HCT116 (cell line): ENCODE results near the gene NOXA1. TPM values are rescaled to one million over a fixed set of nuclear protein-coding genes. Genes with fewer than 3 reads are reported as not detected.

Experiments used
- ATAC-seq: fragments of 200-7000 bp; cut with Tn5 transposase; 2 replicates; pipeline ENCODE4 v1.9.1; 2020; ENCODE audit warnings: mild to moderate bottlenecking, moderate library complexity
- BruUV-seq: library from RNA; stranded (reverse); fragments of 400-500 nt; replicated peaks from 2 replicates; lab custom pipeline; 2021; lab: Mats Ljungman, UMichigan
- CTCF ChIA-PET: fragments of 300-600 bp; sonication (Branson Sonifier 250); formaldehyde crosslinking; loops from one replicate; lab custom pipeline; 2021; ENCODE audit warnings: antibody characterized with exemption; lab: Charles Lee
- POLR2A ChIA-PET: fragments of 300-600, 350-600 bp; sonication (Branson Sonifier 250); formaldehyde crosslinking; loops from one replicate; lab custom pipeline; 2021; ENCODE audit warnings: antibody characterized with exemption; lab: Charles Lee
- RAD21 ChIA-PET, 2 experiments: fragments of 300-600 bp; sonication (Branson Sonifier 250); formaldehyde crosslinking; loops; one replicate each; lab custom pipeline; 2023; ENCODE audit warnings: low total read pairs in 2 of 2; ENCODE audit not compliant: uncharacterized antibody in 2 of 2, unreplicated experiment in 2 of 2, low non-redundant PET in 1 of 2; lab: Charles Lee
- DNase-seq: peaks from one replicate; pipeline ENCODE4 v3.0.0-alpha.2; 2010; ENCODE audit warnings: low read depth, low spot score
- H2AFZ ChIP-seq: fragments of 200-600 bp; shearing (Covaris generic), sonication (generic); 2 replicates; pipeline ENCODE4 v1.6.1; 2017; ENCODE audit warnings: low read depth, mixed run types, mixed read lengths, antibody characterized with exemption, low read length; ENCODE audit not compliant: poor library complexity, severe bottlenecking
- H3K27ac ChIP-seq: 2 replicates; pipeline ENCODE4 v1.5.1; 2012; ENCODE audit warnings: low read depth, low read length
- H3K27me3 ChIP-seq: fragments of 200-600 bp; sonication (generic); 2 replicates; pipeline ENCODE4 v1.6.1; 2016; ENCODE audit warnings: mixed run types, low read length, mixed read lengths; ENCODE audit not compliant: insufficient read depth
- H3K36me3 ChIP-seq, 2 experiments: fragments of 200-500 bp in 1 of 2; fragments of 200-600 bp in 1 of 2; sonication (Bioruptor generic) in 1 of 2; sonication (generic) in 1 of 2; 2 replicates each; pipeline versions ENCODE4 v1.5.1 to v1.6.1; 2014 to 2016; ENCODE audit warnings: low read length in 2 of 2, inconsistent platforms in 1 of 2, mixed read lengths in 1 of 2, mixed run types in 1 of 2; ENCODE audit not compliant: insufficient read depth in 2 of 2, control insufficient read depth in 1 of 2
- H3K4me1 ChIP-seq, 2 experiments: fragments of 200-600 bp in 1 of 2; sonication (generic) in 1 of 2; 2 replicates each; pipeline versions ENCODE4 v1.5.1 to v1.6.1; 2012 to 2017; ENCODE audit warnings: low read length in 2 of 2, inconsistent platforms in 1 of 2, mild to moderate bottlenecking in 1 of 2, mixed read lengths in 1 of 2, mixed run types in 1 of 2, moderate library complexity in 1 of 2; ENCODE audit not compliant: insufficient read depth in 2 of 2, control insufficient read depth in 1 of 2
- H3K4me2 ChIP-seq: fragments of 200-600 bp; sonication (generic); 2 replicates; pipeline ENCODE4 v1.6.1; 2017; ENCODE audit warnings: mixed run types, low read length, mixed read lengths
- H3K4me3 ChIP-seq, 2 experiments: fragments of 200-600 bp in 1 of 2; sonication (generic) in 1 of 2; replicated peaks in 1 of 2; 2 replicates each; pipeline ENCODE4 v1.5.1; 2011 to 2016; ENCODE audit warnings: low read length in 2 of 2, control low read depth in 1 of 2, low read depth in 1 of 2, mild to moderate bottlenecking in 1 of 2, mixed read lengths in 1 of 2, mixed run types in 1 of 2
- H3K79me2 ChIP-seq: fragments of 200-600 bp; sonication (generic); 2 replicates; pipeline ENCODE4 v1.6.1; 2017; ENCODE audit warnings: mild to moderate bottlenecking, mixed run types, low read length, moderate library complexity, mixed read lengths; ENCODE audit not compliant: insufficient read depth
- H3K9ac ChIP-seq: fragments of 200-600 bp; sonication (generic); 2 replicates; pipeline ENCODE4 v1.6.1; 2016; ENCODE audit warnings: low read length, mixed read lengths
- H3K9me2 ChIP-seq: fragments of 200-600 bp; sonication (generic), shearing (Covaris generic); 2 replicates; pipeline ENCODE4 v1.6.1; 2017; ENCODE audit warnings: mixed run types, mild to moderate bottlenecking, moderate library complexity; ENCODE audit not compliant: insufficient read depth
- H3K9me3 ChIP-seq, 2 experiments: fragments of 200-500 bp in 1 of 2; fragments of 200-600 bp in 1 of 2; sonication (Bioruptor generic) in 1 of 2; sonication (generic) in 1 of 2; 2 replicates each; pipeline ENCODE4 v1.6.1; 2014 to 2017; ENCODE audit warnings: low read length in 2 of 2, mixed read lengths in 2 of 2, inconsistent platforms in 1 of 2, low read depth in 1 of 2, mild to moderate bottlenecking in 1 of 2, mixed run types in 1 of 2, moderate library complexity in 1 of 2; ENCODE audit not compliant: control insufficient read depth in 1 of 2, insufficient read depth in 1 of 2
- H4K20me1 ChIP-seq: fragments of 200-600 bp; sonication (generic), shearing (Covaris generic); 2 replicates; pipeline ENCODE4 v1.6.1; 2017; ENCODE audit warnings: mixed run types, mild to moderate bottlenecking, moderate library complexity; ENCODE audit not compliant: insufficient read depth
- FOSL1 ChIP-seq: IDR thresholded peaks from 2 replicates; pipeline ENCODE4 v1.6.1; 2012; ENCODE audit warnings: low read depth
- POLR2AphosphoS5 ChIP-seq: IDR thresholded peaks from 2 replicates; pipeline ENCODE4 v1.6.1; 2011; ENCODE audit warnings: mild to moderate bottlenecking, low read depth, low read length, moderate library complexity
- SIN3A ChIP-seq: IDR thresholded peaks from 2 replicates; pipeline ENCODE4 v1.6.1; 2012; ENCODE audit warnings: low read depth
- YY1 ChIP-seq: IDR thresholded peaks from 2 replicates; pipeline ENCODE4 v1.6.1; 2011; ENCODE audit warnings: low read length, low read depth, moderate library complexity, mild to moderate bottlenecking; ENCODE audit not compliant: insufficient replicate concordance; ENCODE audit errors: extremely low read depth
- intact Hi-C: fragments of 100-400 bp; cut with micrococcal nuclease; formaldehyde crosslinking; loops from 2 replicates; pipeline ENCODE4 v1.10.0; 2022
- total RNA-seq: library from RNA; stranded (reverse); gene quantifications from one replicate; pipeline ENCODE4 v1.2.1, GENCODE V29; 2021; ENCODE audit not compliant: unreplicated experiment
- TF ChIP-seq, protein P1 (sequence below): IDR thresholded peaks from 2 replicates; pipeline ENCODE4 v1.6.1; 2011; ENCODE audit warnings: mild to moderate bottlenecking, low read length, moderate library complexity; ENCODE audit not compliant: insufficient replicate concordance; ENCODE audit errors: extremely low read depth
- TF ChIP-seq, protein P2 (sequence below): IDR thresholded peaks from 2 replicates; pipeline ENCODE4 v1.6.1; 2012

Gene NOXA1
- total RNA-seq, 1 experiment from 2014 or later, result 13.2 TPM

DNA sequence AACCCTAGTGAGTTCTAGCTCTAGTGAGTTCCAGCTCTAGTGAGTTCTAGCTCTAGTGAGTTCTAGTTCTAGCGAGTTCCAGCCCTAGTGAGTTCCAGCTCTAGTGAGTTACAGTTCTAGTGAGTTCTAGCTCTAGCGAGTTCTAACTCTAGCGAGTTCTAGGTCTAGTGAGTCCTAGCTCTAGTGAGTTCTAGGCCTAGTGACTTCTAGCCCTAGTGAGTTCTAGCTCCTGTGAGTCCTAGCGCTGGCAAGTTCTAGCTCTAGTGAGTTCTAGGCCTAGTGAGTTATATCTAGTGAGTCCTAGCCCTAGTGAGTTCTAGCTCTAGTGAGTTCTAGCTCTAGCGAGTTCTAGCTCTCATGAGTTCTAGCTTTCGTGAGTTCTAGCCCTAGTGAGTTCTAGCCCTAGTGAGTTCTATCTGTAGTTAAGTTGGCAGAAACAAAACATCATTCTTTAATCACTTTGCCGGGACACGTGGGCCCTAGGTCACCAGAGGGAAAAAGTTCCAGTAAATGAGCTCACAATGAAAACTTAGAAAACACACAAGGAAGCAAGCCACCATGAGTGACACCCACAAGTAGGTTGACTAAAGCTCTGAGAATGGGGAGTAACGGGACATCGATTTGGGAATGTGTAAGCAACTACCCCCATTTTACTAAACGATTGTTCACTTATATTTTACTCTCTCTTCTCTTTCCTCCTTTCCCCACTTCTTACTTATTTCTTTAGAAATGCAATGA lies 47.7 kb upstream of the NOXA1 start:
- Histone ChIP-seq H3K27me3 (no peaks in the 10 kb centered on the region), H2AFZ (no peak overlapping the region), H3K4me2 (no peak overlapping the region), H3K36me3 (no peaks in the 10 kb centered on the region; a peak in 1 of 4 replicates), H3K4me3 (no peak overlapping the region), H3K79me2 (no peaks in the 10 kb centered on the region), H4K20me1 (no peaks in the 10 kb centered on the region), H3K9ac (no peak overlapping the region), H3K4me1 (no peaks in the 10 kb centered on the region), H3K9me3 (peaks cover 0 to 5% of the 10 kb centered on the region in 2 experiments; a peak in 1 of 4 replicates), H3K9me2 (no peaks in the 10 kb centered on the region), H3K27ac (no peak overlapping the region)
- TF ChIP-seq POLR2AphosphoS5, result no peak
- TF ChIP-seq, protein P1, sequence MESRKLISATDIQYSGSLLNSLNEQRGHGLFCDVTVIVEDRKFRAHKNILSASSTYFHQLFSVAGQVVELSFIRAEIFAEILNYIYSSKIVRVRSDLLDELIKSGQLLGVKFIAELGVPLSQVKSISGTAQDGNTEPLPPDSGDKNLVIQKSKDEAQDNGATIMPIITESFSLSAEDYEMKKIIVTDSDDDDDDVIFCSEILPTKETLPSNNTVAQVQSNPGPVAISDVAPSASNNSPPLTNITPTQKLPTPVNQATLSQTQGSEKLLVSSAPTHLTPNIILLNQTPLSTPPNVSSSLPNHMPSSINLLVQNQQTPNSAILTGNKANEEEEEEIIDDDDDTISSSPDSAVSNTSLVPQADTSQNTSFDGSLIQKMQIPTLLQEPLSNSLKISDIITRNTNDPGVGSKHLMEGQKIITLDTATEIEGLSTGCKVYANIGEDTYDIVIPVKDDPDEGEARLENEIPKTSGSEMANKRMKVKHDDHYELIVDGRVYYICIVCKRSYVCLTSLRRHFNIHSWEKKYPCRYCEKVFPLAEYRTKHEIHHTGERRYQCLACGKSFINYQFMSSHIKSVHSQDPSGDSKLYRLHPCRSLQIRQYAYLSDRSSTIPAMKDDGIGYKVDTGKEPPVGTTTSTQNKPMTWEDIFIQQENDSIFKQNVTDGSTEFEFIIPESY, result no peak
- TF ChIP-seq, protein P2, sequence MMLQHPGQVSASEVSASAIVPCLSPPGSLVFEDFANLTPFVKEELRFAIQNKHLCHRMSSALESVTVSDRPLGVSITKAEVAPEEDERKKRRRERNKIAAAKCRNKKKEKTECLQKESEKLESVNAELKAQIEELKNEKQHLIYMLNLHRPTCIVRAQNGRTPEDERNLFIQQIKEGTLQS, result no peak
- TF ChIP-seq YY1, result no peak
- no peak for TF ChIP-seq SIN3A
- no peak for TF ChIP-seq FOSL1
- ChIA-PET CTCF (no interaction called here), RAD21 (no interaction called here), POLR2A (no interaction called here)
- DNase-seq (no peak), ATAC-seq (no peak)
- no TSS peak for BruUV-seq
- intact Hi-C loops, result no loop called here
